Suppressor macrophage (primary cell): ENCODE data around the gene SERPINB10.

ENCODE experiments used
- DNase-seq, 4 experiments: peaks; one replicate each; pipeline ENCODE4 v3.0.0-alpha.2; 2020 to 2022

Gene SERPINB10

DNA sequence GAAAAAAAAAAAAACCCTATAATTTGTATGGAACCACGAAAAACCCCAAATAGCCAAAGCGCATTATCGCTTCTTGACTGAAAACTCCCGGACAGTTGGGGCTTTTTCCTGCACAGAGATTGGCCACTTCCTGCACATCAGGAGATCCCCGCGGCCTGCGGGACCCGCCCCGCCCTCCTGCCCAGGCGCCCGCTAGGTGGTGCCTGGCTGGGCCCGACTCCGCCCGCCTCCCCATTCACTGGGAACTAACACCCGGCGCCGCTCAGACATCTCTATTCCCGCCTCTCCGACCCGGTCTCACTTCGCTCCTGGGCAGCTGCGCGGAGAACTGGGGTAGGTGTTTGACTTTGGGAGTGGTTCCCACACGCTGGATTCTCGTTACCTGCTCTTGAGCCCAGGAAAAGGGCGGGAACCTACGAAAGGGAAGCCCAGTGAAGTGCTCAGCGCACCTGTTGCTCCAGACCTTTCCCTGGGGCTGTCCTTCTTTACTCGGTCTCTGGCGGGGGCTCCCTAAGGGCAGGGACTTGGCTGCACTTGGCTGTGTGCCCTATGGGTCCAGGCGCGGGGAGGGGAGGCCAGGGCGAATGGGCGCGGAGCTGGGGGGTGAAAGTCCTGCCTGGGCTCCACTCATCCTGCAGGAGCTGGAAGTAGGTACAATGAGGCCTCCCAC lies 41.4 kb downstream of the SERPINB10 start, which contains the start of gene HMSD:
HMSD (plus strand) TSS at position 234 of the 670 bp plus-strand sequence. CDS start 4,155 bp downstream, outside the sequence.
- peak; percentile 56 to 87 (median 72) for DNase-seq

DNA sequence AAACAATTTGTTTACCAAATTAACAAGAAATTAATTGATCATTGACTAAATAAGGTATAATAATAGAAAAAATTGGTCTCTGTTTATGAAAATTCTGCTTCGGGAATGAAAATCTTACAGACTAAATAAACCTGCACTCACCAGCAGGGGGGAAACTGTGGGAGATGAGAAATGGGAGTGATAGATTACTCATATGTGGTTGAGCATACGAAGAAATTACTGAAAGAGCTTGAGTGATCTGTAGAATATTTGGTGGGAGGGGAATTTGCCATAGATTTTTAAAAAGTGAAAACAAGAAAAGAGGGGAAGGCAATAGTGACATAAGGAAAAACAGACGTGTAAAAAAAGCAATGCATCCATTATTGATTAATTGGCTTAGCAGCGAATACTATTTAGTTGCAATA lies 43.5 kb downstream of the SERPINB10 start:
- no peak for DNase-seq

DNA sequence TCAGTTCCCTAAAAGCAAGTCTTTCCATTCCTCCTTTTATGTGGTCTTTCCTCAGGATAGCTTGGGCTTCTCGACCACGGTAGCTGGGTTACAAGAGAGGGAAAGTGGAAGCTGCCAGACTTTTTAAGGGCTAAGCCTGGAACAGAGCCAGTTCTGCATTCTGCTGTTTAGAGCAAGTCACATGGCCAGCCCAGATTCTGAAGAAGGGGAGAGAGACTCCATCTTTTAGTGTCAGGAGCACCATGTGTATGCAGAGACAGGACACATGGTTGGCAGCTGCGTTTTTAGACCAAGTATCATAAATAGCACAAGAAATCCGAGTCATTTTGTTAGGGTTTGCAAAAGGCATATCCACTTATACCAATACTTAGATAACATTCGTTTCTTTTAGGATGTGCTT lies 46.1 kb downstream of the SERPINB10 start:
- peak; percentile 18 to 67 (median 48) for DNase-seq

DNA sequence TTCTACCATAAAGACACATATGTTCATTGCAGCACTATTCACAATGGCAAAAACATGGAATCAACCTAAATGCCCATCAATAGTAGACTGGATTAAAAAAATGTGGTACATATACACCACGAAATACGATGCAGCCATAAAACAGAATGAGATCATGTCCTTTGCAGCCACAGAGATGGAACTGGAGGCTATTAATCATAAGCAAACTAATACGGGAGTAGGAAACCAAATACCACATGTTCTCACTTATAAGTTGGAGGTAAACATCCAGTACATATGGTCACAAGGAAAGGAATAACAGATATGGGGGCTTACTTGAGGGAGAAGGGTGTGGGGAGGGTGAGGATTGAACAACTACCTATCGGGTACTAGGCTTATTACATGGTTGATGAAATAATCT lies 49.0 kb downstream of the SERPINB10 start:
- DNase-seq, result no peak

DNA sequence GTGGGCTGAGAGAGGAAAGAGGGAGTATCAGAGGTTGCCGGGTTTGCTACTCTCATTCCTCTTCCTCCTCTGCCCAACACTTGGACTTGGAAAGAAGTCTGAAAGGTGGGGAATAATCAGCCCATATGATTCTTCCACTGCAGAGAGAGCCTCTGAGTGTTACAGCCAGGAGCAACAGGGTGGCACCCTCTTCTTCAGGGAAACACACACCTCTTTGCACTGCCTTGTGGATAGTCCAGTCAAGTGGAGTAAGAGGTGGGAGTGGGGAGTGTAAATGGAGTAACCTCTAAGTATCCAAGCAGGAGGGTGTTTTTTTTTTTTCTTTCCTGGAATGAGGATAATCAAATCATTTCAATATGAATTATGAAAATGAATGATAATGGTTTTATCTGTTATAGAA lies 53.1 kb downstream of the SERPINB10 start:
- no peak for DNase-seq

DNA sequence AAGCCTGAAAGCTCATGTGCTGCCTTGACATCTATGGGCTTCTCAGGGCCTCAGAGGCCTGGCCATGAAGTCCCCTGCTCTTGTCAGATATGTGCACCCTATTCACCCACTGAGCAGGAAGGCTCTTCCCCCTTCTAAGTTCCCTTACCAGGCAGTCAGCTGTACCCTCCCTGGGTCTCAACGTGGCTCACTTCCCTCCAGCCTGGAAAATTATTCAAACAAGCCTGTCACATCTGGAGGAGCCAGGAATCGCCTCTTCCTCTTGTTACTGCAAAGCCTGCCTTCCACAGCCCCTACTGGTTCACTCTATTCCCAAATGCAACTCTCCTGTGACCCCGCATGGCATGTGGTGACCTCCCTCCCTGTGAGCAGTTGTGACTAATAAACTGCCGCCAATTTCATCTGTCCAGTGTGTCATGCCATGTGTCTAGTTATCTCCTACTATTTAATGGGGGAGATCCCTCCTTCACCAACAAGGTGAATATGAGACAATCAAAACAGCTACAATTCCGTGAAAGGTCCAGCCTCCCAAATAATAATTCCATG lies 53.8 kb downstream of the SERPINB10 start:
- DNase-seq, result peak; percentile 56 to 74 (median 74)

DNA sequence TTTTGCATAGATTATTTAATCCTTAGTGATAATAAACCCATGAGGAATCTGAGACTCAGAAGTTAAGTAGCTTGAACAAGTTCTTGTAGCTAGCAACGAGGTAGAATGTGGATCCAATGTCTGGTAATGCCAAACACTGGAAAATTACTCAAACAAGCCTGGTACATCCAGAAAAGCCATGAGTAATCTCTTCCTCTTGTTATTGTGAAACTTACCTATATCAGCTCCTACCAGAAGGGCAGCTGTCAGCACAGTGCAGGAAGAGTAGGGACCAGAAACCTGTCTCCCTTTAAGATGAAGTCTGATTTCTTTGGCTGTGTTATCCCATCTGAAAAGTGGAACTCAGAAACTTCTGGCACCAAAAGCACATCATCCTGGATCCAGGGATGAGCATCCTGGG lies 54.4 kb downstream of the SERPINB10 start:
- DNase-seq, result no peak

DNA sequence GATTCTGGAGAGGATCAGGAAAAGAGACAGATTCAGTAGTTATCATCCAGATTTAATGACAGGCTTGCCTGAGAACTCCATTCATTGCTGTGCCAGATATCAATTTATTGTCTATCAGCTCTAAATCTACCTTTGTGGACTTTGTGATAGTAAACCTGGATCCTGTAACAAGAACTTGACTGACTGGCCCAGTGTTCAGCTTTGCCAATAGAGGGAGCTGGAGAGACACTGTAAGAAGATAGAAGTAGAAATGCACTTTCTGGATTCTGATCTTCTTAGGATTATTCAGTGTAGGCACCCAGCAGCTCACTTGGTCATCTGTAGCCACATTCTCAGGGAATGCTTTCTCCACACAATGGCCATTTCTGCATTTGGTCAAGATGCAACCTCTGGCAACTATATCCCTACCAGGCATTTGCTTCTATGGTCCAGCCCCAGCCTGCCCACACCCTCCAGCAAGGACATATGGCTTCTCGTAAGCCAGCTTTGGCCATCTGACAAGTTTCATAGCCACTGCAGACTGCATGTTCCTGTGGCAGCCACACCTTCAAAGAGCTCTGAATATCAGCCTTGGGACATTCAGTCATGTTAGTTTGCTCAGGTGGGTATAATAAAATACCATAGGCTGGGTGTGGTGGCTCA lies 56.0 kb downstream of the SERPINB10 start:
- DNase-seq, result peak; percentile 71 to 91 (median 78)

DNA sequence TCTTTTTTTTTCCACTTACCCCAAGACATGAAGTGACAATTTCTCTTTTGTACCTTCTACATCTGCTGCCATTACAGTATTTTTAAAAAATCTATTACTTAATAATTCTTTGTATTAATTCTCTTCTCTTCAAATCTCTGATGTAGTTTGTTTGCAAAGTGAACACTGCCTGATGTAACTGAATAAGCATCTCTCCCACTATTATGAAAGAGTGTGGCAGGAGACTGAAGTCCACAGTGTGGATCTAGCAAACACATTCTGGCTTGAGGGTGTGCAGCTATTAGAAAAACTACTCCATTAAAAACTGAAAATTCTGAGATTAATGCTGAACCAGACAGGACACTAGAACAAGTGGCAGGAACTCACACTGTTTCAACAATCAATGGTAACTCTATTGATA lies 57.1 kb downstream of the SERPINB10 start:
- no peak for DNase-seq

DNA sequence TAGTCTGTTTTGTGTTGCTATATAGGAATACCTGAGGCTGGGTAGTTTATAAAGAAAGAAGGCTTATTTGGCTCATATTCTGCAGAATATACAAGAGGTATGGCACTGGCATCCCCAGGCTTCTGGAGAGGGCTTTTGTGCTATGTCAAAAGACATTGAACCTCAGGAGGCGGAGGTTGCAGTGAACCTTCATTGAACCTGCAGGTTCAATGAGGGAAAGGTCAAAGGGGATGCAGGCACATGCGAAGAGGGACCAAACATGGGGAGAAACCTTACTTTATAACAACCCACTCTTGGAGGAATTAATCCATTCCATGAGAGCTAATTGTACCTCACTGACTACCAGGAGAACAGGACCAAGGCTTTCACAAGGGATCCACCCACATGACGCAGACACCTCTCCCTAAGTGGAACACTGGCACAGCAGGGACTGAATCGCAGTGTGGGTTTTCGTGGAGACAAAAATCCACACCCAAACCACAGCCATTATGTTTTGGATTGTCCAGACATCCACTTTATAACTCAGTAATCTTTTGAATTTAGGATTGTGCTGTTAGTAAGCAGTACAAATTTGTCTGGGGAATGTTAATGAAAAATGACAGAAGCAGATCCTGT lies 58.1 kb downstream of the SERPINB10 start:
- no peak for DNase-seq

DNA sequence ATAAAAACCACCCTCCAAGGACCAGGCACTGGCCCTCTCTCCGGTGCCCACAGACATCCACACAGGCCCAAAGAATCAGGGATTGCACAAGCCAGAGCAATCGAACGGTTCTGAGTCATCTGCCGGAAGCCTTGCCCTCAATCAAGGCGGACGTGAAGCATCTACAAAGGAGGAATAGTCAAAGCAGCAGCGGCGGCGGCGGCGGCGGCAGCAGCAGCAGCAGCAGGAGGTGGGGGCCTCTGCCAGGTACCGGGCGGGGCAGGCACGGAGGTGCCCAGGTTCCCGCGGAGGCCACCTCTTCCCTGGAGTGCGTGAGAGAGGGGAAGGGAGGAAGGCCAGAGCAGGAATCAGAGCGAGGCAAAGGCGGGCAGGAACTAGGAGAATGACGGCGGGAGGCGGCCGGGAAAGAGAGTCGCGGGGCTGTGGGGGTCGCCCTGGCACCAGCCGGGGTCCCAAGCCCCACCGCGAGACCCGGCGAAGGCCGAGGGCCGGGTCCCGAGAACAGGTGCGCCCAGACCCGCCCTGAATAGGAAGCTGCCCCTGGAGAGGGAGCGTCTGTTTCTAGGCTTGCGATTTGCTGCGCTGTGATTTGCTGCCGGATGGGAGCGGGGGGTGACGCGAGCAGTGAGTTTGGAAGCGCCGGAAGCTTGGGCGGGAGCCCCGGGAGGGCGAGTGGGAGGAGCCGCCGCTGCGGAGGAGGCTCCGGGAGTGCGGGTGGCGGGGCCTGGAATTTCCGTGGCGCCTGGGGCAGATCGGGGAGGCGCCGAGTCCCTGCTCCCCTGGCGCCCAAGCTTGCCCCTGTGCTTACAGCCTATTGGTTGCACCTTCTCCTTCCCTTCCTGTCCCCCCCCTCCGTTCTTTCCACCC lies 62.4 kb downstream of the SERPINB10 start, which contains the start of gene SERPINB8:
SERPINB8 (plus strand) TSS at position 140 of the 867 bp plus-strand sequence. CDS start 8,228 bp downstream, outside the sequence.
- peak; percentile 87 to 95 (median 94) for DNase-seq

DNA sequence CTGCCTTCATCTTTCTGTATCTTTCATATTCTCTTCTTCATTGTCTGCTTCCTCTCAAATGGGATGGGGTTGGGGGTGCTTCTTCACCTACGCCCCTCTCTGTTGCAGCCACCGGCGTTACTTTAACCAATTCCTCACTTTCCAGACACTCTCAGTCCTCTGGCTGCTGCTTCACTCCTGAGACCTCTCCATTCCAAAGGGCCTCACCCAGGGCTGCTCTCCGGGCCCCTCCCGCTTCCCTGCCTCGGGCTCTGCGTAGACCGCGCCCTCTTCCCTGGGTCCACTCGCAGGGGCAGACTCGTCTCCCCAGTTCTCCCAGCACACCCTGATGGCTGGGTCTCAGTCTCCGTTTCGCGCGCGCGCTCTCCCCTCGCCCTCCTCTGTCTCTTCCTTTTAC lies 63.0 kb downstream of the SERPINB10 start:
- peak in 2 of 4 experiments; percentile 46 to 52 for DNase-seq

DNA sequence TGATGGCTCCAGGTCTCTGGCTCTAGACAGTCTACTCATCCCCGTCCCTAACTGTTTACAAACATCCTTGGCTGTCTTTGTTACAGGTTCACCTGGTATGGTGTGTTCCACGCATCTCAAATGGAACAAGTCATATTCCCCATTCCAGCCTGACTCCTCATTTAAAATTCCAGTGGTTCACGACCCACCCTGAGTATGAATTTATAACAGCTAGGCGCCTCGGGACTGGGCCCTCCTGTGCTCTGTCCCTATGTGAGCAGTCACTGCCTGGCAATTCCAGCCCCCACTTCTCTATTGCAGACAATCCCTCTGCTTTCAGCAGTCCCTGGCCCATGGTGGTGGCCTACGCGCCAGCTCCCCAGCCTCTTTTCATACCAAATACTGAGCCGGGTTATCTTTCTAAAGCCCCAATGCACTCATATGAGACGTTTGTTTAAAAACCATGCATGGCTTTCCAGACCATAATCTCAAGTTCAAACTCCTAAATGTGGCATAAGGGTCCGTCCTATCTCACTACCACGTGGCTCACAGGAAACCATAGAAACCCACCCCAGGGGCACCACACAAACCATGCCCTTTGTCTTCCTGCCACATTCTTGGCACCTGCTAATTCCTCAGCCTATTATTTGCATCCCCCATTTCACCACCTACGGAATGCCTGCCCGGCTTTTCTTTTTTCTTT lies 63.7 kb downstream of the SERPINB10 start:
- peak in 2 of 4 experiments; percentile 22 to 25 for DNase-seq

DNA sequence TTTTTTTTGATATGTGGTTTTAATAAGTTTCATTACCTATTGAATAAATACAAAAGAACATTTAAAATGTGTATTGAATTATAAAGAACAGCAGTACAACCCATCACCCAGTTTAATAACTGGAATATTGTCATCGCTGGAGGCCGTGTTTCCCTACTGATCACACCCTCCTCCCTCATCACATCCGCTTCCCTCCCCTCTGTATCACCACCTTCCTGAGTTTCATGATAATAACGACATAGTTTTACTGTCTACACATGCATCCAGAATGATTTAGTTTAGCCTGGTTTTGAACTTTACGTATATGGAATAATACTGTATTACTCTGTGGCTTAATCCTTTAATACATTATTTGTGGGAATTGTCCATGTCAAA lies 64.2 kb downstream of the SERPINB10 start:
- no peak for DNase-seq

DNA sequence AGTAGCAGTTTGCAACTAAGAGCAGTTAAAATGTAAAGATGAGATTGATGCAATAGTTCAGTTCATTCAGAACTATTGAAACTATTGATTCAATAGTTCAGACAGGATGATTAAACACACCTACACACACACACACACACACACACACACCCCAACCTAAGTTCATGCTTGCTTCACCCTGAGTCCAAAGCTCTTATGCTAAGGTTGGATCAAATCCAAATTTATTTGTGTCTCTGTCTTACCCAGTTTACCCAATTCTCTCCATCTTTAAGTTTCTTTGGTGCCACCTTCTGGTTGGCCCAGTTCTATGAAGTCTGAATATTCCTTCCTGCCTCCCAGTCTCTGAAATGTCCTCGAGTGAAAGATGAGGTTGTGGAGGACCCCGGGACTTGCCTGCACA lies 67.2 kb downstream of the SERPINB10 start:
- peak in 3 of 4 experiments; percentile 44 to 62 (median 44) for DNase-seq

DNA sequence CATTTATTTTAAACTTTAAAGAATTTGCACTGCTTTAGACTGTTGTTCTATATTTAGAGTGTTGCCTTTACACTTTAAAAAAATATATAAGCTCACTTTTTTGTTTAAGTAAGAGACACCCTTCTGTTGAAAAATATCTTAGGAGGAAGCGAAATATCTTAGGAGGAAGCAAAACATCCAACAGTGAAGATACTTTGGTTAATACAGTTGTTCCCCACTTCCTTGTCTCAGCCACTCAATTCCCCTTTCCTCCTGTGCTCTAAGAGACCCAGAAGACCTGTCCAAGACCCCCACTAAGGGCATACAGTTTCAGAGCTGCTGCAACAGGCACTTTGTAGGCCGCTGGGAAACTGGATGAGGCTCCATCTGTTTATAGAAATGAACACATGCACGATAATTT lies 67.9 kb downstream of the SERPINB10 start:
- peak in 3 of 4 experiments; percentile 27 to 75 (median 68) for DNase-seq

DNA sequence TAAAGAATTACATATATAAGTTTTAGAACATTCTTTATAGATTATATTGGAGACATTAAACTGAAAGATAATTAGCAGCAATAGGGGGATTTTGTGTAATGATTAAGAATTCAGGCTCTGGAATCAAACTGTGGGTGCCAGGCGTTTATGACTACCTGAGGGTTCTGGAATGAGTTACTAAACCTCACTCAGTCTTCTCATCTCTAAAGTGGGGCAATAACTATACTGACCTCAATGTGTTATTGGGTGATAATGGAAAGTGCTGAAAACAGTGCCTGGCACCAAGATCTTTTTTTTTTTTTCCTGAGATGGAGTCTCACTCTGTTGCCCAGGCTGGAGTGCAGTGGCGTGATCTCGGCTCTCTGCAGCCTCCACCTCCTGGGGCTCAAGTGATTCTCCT lies 69.3 kb downstream of the SERPINB10 start:
- DNase-seq, result no peak

DNA sequence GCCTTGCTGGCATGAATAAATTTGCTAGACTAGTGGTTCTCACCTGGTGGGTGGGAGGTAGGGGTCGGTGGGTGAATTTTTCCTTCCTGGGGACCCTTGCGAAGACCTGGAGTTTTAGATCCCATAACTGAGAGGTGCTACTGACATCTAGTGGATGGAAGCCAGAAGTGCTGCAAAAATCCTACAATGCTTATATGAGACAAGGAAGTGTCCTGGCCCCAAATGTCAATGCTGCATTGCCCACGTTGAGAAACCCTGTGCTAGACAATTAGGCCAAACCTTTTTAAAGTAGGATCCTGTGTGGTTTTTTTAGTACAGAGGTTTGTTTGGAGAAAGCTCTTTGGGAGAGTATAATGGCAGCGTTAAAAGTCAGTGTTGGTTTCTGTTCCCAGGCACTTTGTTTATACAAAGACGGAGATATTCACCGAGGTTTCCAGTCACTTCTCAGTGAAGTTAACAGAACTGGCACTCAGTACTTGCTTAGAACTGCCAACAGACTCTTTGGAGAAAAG lies 71.7 kb downstream of the SERPINB10 start:
- DNase-seq, result peak; percentile 70 to 82 (median 74)

DNA sequence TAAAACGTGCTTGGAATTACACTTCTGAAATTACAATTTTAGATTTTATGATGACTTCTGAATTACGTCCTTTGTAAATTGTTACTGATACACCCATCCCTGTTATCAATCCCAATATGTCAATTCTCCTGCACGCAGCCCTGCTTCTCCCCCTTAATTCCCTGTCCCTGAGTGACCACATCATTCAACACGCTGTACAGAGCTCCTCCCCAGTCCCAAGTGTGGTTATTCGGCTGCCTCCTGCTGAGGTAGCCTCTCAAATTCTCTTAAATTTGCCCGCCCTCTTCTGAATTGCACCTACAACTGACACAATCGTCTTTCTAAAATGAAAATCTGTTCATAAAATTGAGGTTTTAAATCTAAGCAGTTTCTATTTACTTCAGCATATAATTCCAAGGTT lies 72.3 kb downstream of the SERPINB10 start:
- no peak for DNase-seq

DNA sequence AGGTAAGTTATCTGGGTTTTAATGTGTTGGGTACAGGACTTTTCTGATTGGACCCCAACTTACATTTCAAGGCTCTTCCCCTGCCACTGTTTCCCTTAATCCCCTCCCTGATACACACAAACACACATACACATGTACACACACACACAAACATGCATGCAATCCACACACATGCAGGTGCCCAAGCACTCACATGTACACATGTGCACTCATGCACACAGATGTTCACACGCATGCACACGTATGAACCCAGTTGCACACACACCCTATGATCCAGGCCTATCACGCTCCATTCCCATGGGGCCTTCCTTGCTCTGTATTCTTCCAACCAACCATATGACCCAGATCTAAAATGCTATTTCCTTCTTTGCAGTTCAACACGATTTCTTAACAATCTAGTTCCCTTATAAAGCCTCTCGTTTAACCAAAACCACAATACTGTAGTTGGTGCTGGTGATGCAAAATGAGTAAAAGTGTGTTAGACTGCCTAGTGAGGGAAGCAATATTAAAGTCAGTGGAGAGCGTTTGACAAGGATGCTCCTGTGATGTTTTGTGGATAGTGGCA lies 73.2 kb downstream of the SERPINB10 start:
- DNase-seq, result peak; percentile 52 to 87 (median 72)

DNA sequence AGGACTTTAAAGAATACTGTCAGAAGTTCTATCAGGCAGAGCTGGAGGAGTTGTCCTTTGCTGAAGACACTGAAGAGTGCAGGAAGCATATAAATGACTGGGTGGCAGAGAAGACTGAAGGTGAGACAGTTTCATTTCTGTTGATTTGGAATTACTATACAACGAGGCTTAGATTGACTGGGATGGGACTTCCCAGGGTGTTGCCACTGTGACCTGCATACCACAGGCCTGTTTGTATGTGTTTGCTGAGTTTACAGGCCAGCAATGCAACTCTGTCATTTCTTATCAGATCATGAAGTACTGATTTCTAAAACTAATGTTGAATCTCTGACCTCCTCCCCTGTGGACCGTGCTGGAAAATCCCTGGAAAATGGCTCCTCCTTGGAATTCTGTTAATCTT lies 74.0 kb downstream of the SERPINB10 start:
- DNase-seq, result no peak
